ENCODE measurements around the gene RPL11.

DNA sequence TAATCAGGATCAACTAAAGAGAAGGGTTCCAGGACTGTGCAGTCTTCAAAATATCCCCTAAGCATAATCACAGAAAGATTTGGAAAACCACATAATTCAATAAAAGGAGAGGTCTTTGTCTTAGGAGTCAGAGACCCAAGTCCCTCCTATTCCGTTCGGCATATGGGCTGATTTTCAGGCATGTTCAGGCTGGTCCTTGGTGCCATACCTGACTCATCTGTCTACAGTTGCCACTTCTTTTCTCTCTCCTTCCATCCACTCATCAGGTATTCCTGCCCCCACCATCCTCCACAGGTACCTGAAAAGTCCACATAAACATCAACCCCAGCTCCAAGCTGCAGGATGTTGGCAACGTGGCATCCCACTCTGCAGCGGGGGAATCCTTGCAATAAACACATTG lies 29.7 kb upstream of the RPL11 start:
- TF ChIP-seq, protein P1, sequence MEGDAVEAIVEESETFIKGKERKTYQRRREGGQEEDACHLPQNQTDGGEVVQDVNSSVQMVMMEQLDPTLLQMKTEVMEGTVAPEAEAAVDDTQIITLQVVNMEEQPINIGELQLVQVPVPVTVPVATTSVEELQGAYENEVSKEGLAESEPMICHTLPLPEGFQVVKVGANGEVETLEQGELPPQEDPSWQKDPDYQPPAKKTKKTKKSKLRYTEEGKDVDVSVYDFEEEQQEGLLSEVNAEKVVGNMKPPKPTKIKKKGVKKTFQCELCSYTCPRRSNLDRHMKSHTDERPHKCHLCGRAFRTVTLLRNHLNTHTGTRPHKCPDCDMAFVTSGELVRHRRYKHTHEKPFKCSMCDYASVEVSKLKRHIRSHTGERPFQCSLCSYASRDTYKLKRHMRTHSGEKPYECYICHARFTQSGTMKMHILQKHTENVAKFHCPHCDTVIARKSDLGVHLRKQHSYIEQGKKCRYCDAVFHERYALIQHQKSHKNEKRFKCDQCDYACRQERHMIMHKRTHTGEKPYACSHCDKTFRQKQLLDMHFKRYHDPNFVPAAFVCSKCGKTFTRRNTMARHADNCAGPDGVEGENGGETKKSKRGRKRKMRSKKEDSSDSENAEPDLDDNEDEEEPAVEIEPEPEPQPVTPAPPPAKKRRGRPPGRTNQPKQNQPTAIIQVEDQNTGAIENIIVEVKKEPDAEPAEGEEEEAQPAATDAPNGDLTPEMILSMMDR (conservative IDR thresholded peaks at IDR 0.05; ENCODE audit: low read length), result no peak
- TF ChIP-seq EZH2phosphoT487 (IDR thresholded peaks at IDR 0.05; ENCODE audit: borderline replicate concordance, low read depth, low read length), result no peak

All from OCI-LY7 (cell line).